Measurements from ENCODE around the gene NAV3.

- TF ChIP-seq POLR2AphosphoS5 (IDR thresholded peaks at IDR 0.05; ENCODE audit: low read depth, low read length) (no peak), TAF1 (IDR thresholded peaks at IDR 0.05; ENCODE audit: low read depth, low read length) (no peak)
Observed at GRCh38 chr12:78189656-78190055, 359.0 kb downstream of the NAV3 start.
